ENCODE results near the gene MYH15. TPM values are rescaled to one million over a fixed set of nuclear protein-coding genes. Genes with fewer than 3 reads are reported as not detected.

Gene MYH15
- total RNA-seq = under 1 TPM in 1 of 4 donors, not detected in 3; 0.13 TPM

- H3K36me3 ChIP-seq = no peaks in the 10 kb centered on the region
- no peak within 1 kb of the TSS for H3K27ac ChIP-seq
- ATAC-seq = no peak
- 78 to 93% methylated on average over 2 of the region's 3 CpGs for WGBS, 2 donors (ENCODE audit: low coverage in 1 of 2)
- no peaks in the 10 kb centered on the region for H3K9me3 ChIP-seq
- no peak within 1 kb of the TSS for H3K4me3 ChIP-seq
- peaks cover 0 to 10% (median 0%) of the 10 kb centered on the region in 3 donors for H3K4me1 ChIP-seq
- no peaks in the 10 kb centered on the region for H3K27me3 ChIP-seq
- no peak for TF ChIP-seq EP300 (IDR thresholded peaks at IDR 0.05)
- no peak for TF ChIP-seq POLR2A (IDR thresholded peaks at IDR 0.05)
- TF ChIP-seq, protein P1, sequence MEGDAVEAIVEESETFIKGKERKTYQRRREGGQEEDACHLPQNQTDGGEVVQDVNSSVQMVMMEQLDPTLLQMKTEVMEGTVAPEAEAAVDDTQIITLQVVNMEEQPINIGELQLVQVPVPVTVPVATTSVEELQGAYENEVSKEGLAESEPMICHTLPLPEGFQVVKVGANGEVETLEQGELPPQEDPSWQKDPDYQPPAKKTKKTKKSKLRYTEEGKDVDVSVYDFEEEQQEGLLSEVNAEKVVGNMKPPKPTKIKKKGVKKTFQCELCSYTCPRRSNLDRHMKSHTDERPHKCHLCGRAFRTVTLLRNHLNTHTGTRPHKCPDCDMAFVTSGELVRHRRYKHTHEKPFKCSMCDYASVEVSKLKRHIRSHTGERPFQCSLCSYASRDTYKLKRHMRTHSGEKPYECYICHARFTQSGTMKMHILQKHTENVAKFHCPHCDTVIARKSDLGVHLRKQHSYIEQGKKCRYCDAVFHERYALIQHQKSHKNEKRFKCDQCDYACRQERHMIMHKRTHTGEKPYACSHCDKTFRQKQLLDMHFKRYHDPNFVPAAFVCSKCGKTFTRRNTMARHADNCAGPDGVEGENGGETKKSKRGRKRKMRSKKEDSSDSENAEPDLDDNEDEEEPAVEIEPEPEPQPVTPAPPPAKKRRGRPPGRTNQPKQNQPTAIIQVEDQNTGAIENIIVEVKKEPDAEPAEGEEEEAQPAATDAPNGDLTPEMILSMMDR (IDR thresholded peaks at IDR 0.05) = no peak
- no peak for TF ChIP-seq POLR2AphosphoS5 (IDR thresholded peaks at IDR 0.05)
These were observed at the start of gene MYH15 for GRCh38 chr3:108510496-108510895. Gene MYH15, minus strand, starts transcription at chr3:108510596. Its CDS starts 66 bp downstream, at chr3:108510530.

- Histone ChIP-seq H3K9me3 (no peaks in the 10 kb centered on the region), H3K36me3 (peaks cover 0 to 6% of the 10 kb centered on the region in 2 donors), H3K4me3 (no peak overlapping the region), H3K27ac (no peak overlapping the region), H3K4me1 (peaks cover 0 to 18% (median 0%) of the 10 kb centered on the region in 3 donors), H3K27me3 (no peaks in the 10 kb centered on the region)
- WGBS, 2 donors (ENCODE audit: low coverage in 1 of 2) = 72 to 73% methylated on average over 2 of the region's 2 CpGs
- no peak for ATAC-seq
- TF ChIP-seq, protein P1 (IDR thresholded peaks at IDR 0.05) = no peak
- no peak for TF ChIP-seq POLR2A (IDR thresholded peaks at IDR 0.05)
- TF ChIP-seq POLR2AphosphoS5 (IDR thresholded peaks at IDR 0.05) = no peak
- no peak for TF ChIP-seq EP300 (IDR thresholded peaks at IDR 0.05)
These were observed 45.7 kb upstream of the MYH15 start for GRCh38 chr3:108555966-108556581.

DNA sequence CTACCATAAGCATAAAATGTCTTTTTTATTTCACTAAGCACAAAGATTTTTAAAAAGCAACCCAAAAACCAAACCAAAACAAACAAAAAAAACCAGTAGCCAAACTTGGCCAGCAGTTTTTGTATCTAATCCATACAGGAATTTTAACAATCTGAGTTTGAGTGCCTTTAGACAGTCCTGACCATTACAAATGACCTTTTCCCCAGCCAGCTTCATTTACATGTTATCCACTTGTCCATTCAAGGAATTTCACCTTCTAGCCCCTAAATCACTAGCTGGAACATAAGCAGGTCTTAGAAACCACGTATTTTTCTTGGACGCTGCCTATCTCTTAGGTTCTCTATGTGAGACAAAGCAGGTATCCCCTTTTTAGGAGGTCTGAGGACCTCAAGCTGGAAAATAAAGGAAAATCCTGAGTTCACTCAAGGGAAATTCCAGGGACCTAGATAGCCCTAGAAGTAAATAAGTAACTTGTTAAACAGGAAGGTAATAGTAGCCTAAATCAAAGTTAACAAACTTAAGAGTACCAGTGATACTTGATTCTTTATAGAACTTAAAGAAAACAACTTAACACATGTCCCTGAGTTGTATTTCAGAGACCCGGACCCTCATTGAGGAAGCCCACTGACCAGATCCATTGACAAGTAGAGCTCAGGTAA is 44.6 kb upstream of the MYH15 start:
- WGBS, 2 donors (ENCODE audit: low coverage in 1 of 2) = 53 to 80% methylated on average over 3 of the region's 3 CpGs
- ATAC-seq = no peak

GRCh38 chr3:108554229-108554628 is 43.8 kb upstream of the MYH15 start:
- Histone ChIP-seq H3K4me3 (no peak overlapping the region), H3K27ac (no peak overlapping the region), H3K36me3 (no peaks in the 10 kb centered on the region), H3K27me3 (no peaks in the 10 kb centered on the region), H3K9me3 (no peaks in the 10 kb centered on the region), H3K4me1 (peaks cover 0 to 18% (median 0%) of the 10 kb centered on the region in 3 donors)
- ATAC-seq = no peak
- TF ChIP-seq EP300 (IDR thresholded peaks at IDR 0.05) (no peak), POLR2AphosphoS5 (IDR thresholded peaks at IDR 0.05) (no peak)
- TF ChIP-seq, protein P1 (IDR thresholded peaks at IDR 0.05) = no peak

More for the DNA sequence above, 44.6 kb upstream of the MYH15 start:
- no peak overlapping the region for H3K4me3 ChIP-seq
- TF ChIP-seq POLR2AphosphoS5 (IDR thresholded peaks at IDR 0.05) (no peak), EP300 (IDR thresholded peaks at IDR 0.05) (no peak), POLR2A (IDR thresholded peaks at IDR 0.05) (no peak)
- TF ChIP-seq, protein P1 (IDR thresholded peaks at IDR 0.05) = no peak
- peaks cover 0 to 18% (median 0%) of the 10 kb centered on the region in 3 donors for H3K4me1 ChIP-seq
- H3K36me3 ChIP-seq = peaks cover 0 to under 1% of the 10 kb centered on the region in 2 donors
- H3K27ac ChIP-seq = no peak overlapping the region
- H3K9me3 ChIP-seq = no peaks in the 10 kb centered on the region
- no peaks in the 10 kb centered on the region for H3K27me3 ChIP-seq

All from gastroesophageal sphincter (tissue), 4 donors.